PFSK-1 (cell line): ENCODE measurements around the gene WDR70.

Experiments used
- FOXP2 ChIP-seq: optimal IDR thresholded peaks from 2 replicates; pipeline ENCODE3; 2011; ENCODE audit warnings: borderline replicate concordance, control low read depth, inconsistent platforms; ENCODE audit not compliant: insufficient read depth; ENCODE audit errors: extremely low read length, extremely low read depth
- POLR2AphosphoS5 ChIP-seq: IDR thresholded peaks from 2 replicates; pipeline ENCODE4 v1.6.1; 2012; ENCODE audit warnings: low read depth, mild to moderate bottlenecking, control low read depth, low read length, moderate library complexity
- REST ChIP-seq, 2 experiments: IDR thresholded peaks; 2 replicates each; pipeline versions ENCODE4 v1.6.1 to v1.8.0; 2011 to 2012; ENCODE audit warnings: low read depth in 2 of 2, low read length in 2 of 2, control low read depth in 1 of 2, inconsistent platforms in 1 of 2, mild to moderate bottlenecking in 1 of 2, moderate library complexity in 1 of 2; ENCODE audit not compliant: insufficient read depth in 1 of 2
- SIN3A ChIP-seq: IDR thresholded peaks from 2 replicates; pipeline ENCODE4 v1.6.1; 2012; ENCODE audit warnings: mild to moderate bottlenecking, low read length, moderate library complexity, borderline replicate concordance; ENCODE audit not compliant: insufficient read depth
- TAF1 ChIP-seq: IDR thresholded peaks from 2 replicates; pipeline ENCODE4 v1.6.1; 2012; ENCODE audit warnings: low read length, control low read depth, borderline replicate concordance; ENCODE audit not compliant: insufficient read depth

The WDR70 gene

GRCh38 chr5:37727238-37727637, 348.1 kb downstream of the WDR70 start:
- TF ChIP-seq SIN3A (no peak), FOXP2 (no peak), POLR2AphosphoS5 (no peak), REST (IDR thresholded peaks at IDR 0.05; ENCODE audit: insufficient read depth in 1 of 2, low read depth in 2 of 2, low read length in 2 of 2) (no peak)

- TF ChIP-seq TAF1 (no peak), REST (IDR thresholded peaks at IDR 0.05; ENCODE audit: insufficient read depth in 1 of 2, low read depth in 2 of 2, low read length in 2 of 2) (no peak), POLR2AphosphoS5 (no peak), SIN3A (no peak), FOXP2 (no peak)
Observed at GRCh38 chr5:37730896-37731455, 351.9 kb downstream of the WDR70 start.

- TF ChIP-seq REST (IDR thresholded peaks at IDR 0.05; ENCODE audit: insufficient read depth in 1 of 2, low read depth in 2 of 2, low read length in 2 of 2) (no peak), TAF1 (no peak), POLR2AphosphoS5 (no peak)
Observed at GRCh38 chr5:37734114-37734513, 355.0 kb downstream of the WDR70 start.

GRCh38 chr5:37735649-37736347, 356.7 kb downstream of the WDR70 start:
- TF ChIP-seq REST (IDR thresholded peaks at IDR 0.05; ENCODE audit: insufficient read depth in 1 of 2, low read depth in 2 of 2, low read length in 2 of 2) = no peak
- TF ChIP-seq POLR2AphosphoS5 = no peak
- TF ChIP-seq FOXP2 = peak; percentile 36
- TF ChIP-seq SIN3A = 0 out of 2 replicates have a peak, but pooled peaks have one; percentile 55
- no peak for TF ChIP-seq TAF1

GRCh38 chr5:37736397-37736796, 357.3 kb downstream of the WDR70 start:
- TF ChIP-seq REST (IDR thresholded peaks at IDR 0.05; ENCODE audit: insufficient read depth in 1 of 2, low read depth in 2 of 2, low read length in 2 of 2) = no peak
- no peak for TF ChIP-seq TAF1
- no peak for TF ChIP-seq SIN3A
- no peak for TF ChIP-seq FOXP2
